Measurements from ENCODE around the gene RTCB.

Gene RTCB

DNA sequence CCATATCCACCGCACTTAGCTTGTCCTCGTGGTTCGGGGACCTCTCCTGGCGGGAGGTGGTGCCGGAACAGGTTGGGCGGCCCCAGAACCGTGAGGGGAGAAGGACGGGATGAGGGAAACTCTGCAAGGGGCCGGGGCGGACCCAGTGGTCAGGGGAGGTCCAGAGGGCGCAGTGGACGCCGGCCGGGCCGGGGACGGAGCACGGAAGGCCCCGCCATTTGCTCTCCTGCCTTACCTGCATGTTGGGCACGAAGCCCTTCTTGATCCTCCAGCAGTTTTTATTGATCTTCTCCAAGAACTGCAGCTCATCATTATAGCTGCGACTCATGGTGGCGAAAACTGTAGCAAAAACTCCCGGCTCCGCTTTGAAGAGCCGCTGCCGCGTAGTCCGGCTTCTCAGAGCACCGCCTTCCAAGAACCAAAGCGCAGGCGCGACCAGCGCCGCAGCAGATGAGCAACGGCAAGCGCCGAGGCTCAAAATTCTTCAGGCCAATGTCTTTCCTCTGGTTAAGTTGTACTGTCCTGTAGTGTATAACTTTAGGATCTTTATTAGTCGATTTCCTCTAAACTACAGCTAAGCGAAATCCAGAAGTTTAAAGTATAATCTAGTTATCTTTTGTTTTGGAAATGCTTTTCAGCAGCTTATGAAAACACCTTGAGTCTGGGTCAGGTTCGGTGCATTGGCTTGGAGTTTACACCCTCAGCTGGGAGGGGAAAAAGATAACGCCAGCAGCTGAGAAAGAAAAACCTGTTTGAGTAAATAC, at the start of gene RTCB:
RTCB (minus strand) TSS at position 419 of the 764 bp plus-strand sequence; CDS start at position 328, 91 bp downstream.
- peak; percentile 76 for FAIRE-seq

DNA sequence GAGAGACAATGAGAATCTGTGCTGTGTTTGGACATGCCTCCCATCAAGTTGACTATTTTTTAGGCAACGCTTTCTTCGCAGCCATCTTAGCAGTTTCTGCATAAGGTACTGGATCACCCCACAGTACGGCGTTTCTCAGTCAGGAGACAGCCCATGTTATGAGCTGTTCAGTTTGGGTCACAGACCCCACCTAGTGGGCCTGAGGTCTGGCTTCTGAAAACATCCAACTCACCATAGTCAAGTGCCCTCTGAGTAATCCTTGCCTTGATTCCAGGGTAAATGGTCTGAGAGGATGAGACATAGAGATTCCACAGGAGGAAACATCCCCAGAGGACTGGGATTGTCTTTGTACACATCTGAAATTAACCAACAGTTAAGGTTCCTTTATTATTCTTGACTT, 45.0 kb upstream of the RTCB start:
- FAIRE-seq, result no peak

DNA sequence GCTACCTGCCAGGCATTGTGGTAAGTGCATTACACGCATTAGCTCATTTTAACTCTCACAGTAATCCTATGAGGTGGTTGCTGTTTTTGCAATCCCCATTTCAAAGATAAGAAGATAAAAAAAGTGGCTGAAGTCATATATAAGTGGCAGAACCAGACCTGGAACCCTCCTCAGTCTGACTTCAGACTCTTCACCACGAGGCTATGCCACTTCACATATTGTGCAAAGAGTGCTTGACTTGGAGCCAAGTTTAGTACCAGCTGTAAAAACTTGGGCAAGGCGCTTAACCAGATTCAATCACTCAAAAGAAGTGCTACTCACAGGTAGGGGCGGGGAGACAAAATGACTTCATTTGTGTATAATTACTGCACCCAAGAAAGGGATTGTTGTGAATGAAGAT, 36.9 kb upstream of the RTCB start:
- FAIRE-seq, result no peak

DNA sequence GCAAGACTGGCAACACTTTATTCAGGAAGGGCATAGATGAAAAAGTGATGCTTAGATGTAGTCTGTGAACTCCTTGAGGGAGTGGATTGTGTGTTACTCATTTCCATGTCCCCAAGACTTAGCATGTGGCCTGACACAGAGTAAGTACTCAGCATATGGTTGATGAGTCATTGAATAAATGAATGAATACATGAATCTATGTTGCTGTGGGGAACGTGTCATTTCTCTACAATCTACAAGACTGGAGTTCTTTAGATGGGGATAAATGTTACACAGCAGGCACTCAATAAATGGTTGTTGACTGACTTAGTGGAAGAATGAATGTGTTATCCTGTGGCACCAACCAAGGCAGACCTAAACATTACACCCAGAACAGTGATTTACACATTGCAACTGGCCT, 34.3 kb upstream of the RTCB start:
- FAIRE-seq, result no peak

DNA sequence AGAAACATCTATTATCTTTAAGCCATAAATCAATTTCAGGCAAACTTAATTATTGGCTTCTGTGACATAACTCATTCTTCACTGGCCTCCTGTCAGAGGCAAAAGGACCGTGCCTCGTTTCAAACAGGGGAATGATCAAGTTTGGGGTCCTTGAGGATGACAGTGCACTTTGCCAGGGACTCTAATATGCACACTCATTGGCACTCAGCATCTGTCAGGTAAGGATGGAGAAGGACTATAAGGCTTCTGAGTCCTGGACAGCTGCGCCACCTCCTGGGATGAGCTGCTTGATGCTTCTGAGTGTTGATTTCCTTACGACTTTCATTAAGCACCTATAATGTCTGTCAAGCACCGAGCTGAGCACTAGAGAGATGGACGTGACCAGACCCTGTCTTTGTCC, 32.0 kb upstream of the RTCB start:
- FAIRE-seq, result no peak

DNA sequence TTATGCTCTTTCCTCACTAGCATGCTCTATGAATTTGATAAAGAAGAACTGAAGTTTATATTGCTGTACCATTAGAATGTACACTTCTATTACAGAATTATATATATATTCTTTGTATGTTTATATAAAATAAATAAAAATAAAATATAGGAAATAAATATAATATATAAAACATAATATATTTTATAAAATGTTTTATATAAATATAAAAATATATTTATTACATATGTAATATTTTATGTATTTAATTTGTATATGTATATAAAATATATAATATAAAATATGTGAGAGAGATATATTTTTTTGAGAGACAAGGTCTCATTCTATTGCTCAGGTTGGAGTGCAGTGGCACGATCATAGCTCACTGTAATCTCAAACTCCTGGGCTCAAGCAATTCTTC, 18.3 kb upstream of the RTCB start:
- peak; percentile 63 for FAIRE-seq

DNA sequence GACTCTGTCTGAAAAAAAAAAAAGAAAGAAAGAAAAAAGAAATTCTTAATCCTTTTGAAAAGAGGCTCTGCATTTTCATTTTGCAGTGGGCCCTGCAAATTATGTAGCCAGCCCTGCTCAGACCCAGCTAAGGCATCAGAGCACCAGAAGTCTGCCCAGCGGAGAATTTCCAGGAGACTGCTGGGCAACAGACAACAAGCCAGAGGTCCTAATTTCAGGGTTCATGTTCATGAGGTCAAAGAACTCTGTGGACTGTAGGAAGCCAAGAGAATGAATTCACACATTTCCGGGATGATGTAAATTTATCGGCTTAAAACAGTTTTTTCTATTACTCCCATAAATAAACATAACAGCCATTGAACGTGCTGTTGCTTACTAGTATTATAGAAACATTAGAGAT, 14.8 kb upstream of the RTCB start:
- no peak for FAIRE-seq

DNA sequence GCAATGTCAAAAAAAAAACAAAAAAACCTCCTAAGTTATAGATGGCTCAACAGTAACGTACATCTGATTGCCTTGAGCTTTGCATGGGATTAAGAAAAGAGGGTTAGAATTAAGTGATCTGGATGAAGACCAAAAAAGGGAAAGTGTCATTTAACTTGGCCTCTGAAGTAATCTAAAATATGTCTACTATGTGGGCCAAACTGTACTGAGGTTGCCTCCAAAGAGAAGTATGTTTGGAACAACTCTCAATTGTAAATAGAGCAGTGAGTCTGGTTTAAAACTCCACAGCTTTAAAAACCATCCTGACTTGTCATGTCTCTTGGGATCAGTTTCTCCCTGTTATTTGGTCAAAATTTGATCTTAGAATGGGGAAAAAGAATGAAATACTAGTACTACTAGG, 11.6 kb upstream of the RTCB start:
- no peak for FAIRE-seq

DNA sequence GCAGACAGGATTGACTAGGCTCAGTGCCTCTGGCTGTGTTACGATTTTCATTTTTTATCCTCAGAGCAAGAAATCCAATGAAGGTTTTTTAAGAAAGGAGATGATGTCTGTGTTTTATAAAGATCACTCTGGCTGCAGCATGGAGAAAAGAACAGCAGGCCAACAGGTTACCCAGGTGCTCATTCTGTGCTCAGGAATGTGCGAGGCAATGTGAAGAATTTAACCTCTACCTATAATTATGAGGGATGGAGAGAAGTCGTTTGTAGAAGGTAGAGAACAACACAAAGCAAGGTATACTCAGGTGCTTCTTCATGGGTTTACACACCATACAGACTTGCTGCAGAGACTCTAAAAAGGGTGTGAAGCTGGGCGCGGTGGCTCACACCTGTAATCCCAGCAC, 10.0 kb upstream of the RTCB start:
- FAIRE-seq, result no peak

DNA sequence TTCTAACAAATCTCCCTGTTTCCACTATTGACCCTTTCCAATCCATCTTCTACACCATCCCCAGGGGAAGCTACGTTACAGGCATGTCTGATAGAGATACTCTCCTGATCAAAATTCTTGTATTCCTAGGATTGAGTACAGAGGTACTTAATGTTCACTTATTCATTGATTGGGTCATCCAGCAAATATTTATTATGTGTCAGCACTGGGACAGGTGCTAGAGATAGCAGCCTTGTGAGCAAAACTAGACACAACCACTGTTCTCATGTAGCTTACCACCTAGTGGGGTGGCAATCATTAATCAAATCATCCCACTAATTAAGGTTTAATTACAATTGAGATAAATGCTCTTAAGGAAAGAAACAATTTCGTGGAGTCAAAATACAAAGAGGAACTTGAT, 9.4 kb upstream of the RTCB start:
- no peak for FAIRE-seq

DNA sequence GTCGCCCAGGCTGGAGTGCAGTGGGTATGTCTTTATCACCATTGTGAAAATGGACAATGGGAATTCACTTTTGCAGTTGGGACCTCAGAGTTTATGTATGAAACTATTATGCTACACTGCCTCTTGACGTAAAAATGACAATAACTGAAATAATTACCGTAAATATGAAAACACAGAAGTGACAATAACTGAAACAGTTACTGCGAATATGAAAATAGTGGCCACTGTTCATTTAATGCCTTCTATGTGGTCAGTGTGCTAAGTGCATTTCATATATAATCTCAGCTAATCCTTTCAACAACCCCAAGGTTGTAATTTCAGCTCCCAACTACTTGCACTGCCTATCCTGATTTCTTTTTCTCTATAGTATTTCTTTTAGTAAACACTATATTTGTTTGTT, 5.9 kb upstream of the RTCB start:
- FAIRE-seq, result no peak

DNA sequence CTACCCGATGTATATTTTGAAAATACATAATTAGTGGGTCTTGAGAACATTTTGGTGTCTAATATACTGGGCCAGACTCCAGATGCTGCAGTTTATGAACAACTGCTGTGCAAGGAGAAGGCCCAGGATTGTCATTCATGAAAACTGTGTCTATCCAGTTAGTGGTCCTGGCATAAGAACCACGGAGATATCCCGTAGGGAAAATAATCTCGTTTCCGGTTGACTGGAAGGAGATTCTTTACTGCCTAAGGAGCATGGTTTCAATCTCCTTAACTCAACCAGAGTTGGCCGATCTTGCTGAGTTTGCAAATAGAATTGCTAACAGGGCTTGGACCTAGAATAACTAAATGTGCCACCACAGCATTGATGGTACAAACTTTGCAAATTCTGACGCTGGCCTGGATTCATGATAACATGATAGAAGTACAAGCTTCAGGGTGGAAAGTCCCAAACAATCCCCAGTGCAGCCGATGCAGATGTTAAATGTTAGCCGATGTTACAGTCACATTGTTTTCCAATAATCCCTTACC, 4.6 kb upstream of the RTCB start:
- FAIRE-seq, result no peak

DNA sequence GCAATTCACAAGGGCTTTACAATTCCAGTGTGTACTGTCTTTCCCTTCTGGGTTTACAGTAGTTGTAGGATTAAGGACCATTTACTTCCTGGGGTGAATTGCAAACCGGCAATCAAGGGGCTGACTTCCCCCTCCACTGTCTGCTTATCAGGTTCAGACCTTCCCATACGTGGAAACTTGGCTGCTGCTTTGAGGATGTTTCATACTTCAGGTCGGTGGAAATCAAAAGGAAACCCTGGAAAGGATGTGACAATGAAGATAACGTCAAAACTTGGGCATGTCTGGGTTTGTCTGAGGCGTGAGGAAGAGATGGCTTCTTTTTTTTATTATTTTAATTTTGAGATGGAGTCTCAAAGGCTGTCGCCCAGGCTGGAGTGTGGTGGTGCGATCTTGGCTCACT, 2.1 kb upstream of the RTCB start:
- no peak for FAIRE-seq

DNA sequence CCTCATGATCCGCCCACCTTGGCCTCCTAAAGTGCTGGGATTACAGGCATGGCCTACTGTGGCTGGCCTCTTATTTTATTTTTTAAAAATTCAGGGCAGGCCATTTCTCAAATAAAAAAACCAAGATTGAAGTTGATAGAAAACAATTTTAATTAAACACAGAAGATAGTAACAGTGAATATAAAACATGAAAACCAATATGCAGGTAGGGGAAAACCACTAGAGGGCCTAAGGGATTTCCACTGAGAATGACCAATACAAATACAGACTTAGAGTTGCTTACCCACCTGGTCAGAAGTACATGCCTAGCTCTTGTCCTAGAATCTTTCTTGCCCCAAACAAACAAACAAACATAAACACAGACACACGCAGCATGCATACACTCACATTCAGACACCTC, 1.7 kb upstream of the RTCB start:
- FAIRE-seq, result no peak

DNA sequence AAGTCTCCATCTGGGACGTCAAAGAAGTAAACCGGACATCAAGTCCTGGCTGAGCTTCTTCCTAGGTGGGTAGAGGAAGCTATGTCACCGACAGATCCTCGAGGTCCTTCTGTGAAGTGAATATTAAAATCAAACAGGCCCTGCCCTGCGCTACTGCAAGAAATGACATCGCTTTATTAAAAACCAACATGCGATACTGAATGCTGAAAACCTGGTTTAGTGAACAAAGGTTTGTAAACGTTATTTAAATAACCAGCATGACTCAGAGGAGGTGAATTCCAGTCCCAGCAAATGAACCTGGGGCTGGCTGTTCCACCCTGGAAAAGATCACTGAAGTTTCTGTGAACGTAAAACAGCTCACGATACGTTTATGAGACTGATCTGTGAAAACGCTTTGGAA, 645 bp downstream of the RTCB start:
- FAIRE-seq, result no peak

DNA sequence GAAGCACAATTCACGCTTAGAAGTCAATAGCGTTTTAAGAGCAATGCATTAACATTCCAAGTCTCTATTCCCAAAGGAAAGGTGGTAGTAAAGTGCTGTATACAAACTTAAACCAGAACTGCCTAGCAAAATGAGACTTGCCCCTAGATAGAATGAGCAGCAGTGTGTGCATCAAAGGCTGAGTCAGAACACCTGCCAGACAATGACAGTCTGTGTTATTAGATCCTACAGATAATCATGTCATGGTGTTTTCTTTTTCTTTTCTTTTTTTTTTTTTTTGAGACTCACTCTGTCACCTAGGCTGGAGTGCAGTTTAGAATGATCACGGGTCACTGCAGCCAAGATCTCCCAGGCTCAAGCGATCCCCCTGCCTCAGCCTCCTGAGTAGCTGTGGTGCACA, 1.6 kb downstream of the RTCB start:
- no peak for FAIRE-seq

DNA sequence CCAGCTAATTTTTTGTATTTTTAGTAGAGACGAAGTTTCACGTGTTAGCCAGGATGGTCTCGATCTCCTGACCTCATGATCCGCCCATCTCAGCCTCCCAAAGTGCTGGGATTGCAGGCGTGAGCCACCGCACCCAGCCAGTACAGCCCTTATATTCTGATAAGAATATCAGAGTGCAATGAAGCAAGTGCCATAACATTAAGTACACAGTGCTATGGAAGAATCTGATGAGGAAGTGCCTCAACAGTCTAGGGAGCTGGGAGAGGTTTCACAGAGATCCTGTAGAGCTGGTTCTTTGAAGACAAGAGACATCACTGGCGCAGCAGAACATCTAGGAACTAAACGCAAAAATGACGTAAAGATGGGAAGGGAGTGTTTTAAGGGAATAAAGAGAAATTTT, 2.1 kb downstream of the RTCB start:
- no peak for FAIRE-seq

DNA sequence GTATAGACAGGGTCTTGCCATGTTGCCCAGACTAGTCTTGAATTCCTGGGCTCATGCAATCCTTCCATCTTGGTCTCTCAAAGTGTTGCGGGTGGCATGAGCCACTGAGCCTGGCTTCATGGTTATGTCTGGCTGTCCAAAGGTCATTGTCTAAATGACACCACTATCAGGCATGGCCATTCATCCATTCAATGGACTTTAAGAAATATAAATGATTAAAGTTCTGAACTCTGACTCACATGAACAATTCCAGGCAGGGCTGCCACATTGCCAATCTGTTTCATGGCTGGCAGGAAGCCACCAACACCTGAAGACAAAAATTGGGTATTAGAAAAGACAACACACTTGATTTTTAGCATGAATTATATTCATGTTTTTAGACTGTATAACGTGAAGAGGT, 4.1 kb downstream of the RTCB start:
- FAIRE-seq, result no peak

DNA sequence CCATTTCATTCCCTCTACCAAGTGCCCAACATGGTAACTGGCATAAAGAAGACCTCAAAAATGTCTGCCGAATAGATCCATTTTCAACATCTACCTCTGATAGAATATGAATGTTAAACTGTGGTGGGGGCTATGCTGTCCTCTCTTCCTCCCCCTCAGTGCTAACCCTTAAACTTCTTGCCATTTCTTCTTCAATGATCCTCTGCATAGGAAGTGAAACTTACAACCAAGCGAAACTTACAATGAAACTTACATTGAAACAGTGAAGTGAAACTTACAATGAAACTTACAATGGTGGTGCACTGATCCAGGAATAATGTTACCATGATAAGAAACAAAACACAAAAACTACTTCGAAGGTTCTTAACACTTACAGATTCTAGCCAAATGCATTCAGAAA, 4.7 kb downstream of the RTCB start:
- FAIRE-seq, result no peak

DNA sequence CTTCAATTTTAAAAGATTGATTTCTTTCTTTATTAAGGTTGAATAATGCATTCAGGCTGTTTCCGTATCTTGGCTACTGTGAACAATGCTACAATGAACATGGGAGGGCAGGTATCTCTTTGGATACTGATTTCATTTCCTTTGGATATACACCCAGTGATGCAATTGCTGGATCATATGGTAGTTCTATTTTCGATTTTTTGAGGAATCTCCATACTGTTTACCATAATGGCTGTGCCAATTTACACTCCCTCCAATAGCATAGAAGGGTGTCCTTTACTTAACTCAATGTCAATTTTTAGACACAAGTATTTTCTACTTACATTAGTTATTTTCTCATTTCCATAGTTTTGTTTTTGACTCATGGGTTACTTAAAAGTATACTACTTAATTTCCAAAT, 8.0 kb downstream of the RTCB start:
- no peak for FAIRE-seq

DNA sequence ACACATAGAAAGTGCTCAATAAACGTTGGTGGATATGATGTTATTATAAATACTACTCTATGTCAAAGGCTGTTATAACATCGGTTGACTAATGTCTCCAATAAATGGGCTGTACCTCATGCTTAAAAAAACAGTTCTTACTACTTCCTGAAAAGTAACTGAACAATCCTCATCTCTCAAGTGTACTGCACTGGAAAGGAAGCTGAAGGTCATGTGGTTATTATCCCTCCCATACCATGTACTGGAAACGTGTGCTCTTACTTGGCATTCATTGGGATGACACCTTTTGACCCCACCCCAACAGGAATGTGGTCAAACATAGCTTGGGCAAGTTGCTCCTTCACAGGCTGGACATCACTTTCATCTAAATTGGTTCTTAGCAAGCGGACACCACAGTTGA, 10.6 kb downstream of the RTCB start:
- no peak for FAIRE-seq

DNA sequence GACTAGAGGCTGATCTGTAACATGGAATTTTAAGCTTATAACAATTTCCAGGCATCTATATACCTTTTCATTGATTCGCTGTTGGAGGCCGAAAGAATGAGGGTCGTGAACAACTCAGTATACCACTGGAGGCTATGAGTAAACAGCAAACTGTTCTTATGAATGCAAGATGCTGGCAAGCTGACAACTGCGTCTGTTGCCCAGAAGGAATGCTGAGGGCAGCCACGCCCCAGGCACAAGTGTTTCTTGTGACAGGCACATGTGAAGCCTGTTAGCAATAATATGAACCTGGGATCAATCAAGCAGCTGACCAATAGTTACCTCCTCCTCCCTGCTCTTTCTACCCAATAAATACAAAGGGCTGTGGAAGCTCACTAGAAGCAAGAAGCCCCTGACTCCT, 15.3 kb downstream of the RTCB start:
- no peak for FAIRE-seq

DNA sequence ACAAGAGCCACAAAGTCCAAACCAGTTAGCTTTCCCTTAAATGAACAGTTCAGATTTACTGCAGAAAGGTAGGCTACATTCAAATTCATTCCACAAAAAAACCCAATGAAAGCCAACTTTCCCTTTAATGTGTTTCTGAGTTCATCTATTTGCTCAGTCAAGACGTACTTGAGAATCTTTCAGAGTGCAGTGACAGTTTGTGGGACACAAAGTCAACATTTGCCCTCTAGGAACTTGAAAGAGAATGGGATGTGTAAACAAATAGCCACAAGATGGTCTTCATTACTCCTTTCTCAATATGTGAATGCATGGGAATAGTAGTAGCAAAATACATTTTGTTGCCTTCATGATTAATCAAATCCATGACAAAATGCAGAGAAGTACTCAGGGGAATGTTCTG, 15.8 kb downstream of the RTCB start:
- no peak for FAIRE-seq

DNA sequence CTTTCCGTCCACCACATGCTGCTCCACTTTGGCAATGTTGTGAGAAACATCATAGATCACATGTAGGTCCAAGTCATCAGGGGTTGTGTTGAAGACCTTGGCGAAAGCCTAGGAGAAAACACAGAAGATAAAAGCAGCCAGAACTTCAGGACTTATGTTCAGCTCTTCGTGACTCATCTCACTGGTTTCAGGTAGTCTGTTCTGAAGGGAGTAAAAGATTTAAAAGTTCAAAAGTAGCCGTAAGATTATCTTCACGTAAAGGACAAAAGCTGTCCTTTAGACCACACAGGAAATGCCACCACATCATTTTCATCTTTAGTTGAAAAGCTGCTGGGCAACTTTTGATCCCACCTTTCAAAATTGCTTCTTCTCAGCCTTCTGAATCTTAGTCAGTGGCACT, 16.9 kb downstream of the RTCB start:
- FAIRE-seq, result no peak

DNA sequence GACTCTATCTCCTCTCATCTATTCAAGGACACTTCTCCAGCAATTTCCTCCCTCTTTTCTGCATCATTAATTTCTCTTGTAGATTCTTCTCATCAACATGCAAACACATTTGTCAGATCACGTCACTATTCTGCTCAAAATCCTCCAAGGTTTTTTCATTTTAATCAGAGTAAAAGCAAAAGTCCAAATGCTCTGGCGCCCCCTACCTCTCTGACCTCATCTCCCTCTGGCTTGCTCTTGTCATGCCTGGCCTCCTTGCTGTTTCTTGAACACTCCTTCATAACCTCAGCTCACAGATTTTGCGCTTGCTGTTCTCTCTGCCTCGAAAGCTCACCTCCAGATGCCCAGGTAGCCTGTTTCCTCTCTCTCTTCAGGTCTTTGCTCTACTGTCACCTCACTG, 22.4 kb downstream of the RTCB start:
- no peak for FAIRE-seq

Data from endometrium (tissue), 2 donors.